ENCODE results near the gene P2RY2. TPM values are rescaled to one million over a fixed set of nuclear protein-coding genes. Genes with fewer than 3 reads are reported as not detected.

The P2RY2 gene
- total and polyA plus RNA-seq, 2 experiments from 2014 or later: 0.63 to 1.6 TPM

GRCh38 chr11:73175551-73176144, 42.4 kb upstream of the P2RY2 start:
- Mint-ChIP-seq H3K27ac (no peak overlapping the region), H3K36me3 (ENCODE audit: low read depth) (no peaks in the 10 kb centered on the region), H3K27me3 (ENCODE audit: insufficient read depth, low read depth, poor library complexity) (peaks cover 11% of the 10 kb centered on the region), H3K4me1 (no peaks in the 10 kb centered on the region), H3K9me3 (no peaks in the 10 kb centered on the region), H3K4me3 (no peak overlapping the region)
- ATAC-seq (no peak), DNase-seq (ENCODE audit: low spot score) (no peak)
- H3K27ac ChIP-seq (ENCODE audit: low read depth): no peak overlapping the region
- H3K4me2 ChIP-seq: no peak overlapping the region
- H4K20me1 ChIP-seq (replicated peaks; ENCODE audit: insufficient read depth): no peaks in the 10 kb centered on the region; the same call in 1 of the 2 replicates
- H3K27me3 ChIP-seq (ENCODE audit: insufficient read depth): no peaks in the 10 kb centered on the region
- H3K36me3 ChIP-seq (ENCODE audit: insufficient read depth): no peaks in the 10 kb centered on the region
- H2AFZ ChIP-seq: no peak overlapping the region
- TF ChIP-seq REST (IDR thresholded peaks at IDR 0.05; ENCODE audit: unreplicated experiment) (no peak), EZH2phosphoT487 (IDR thresholded peaks at IDR 0.05; ENCODE audit: unreplicated experiment) (no peak), POLR2AphosphoS5 (IDR thresholded peaks at IDR 0.05; ENCODE audit: low read depth) (no peak), STAT1 (IDR thresholded peaks at IDR 0.05; ENCODE audit: unreplicated experiment) (no peak), ZNF331 (CRISPR knock-in tag; IDR thresholded peaks at IDR 0.05; ENCODE audit: low read depth) (no peak), CTCF (conservative IDR thresholded peaks at IDR 0.05; ENCODE audit: low read depth in 2 of 2) (no peak), JUNB (IDR thresholded peaks at IDR 0.05; ENCODE audit: unreplicated experiment) (no peak), EZH2 (IDR thresholded peaks at IDR 0.05; ENCODE audit: low read depth, unreplicated experiment) (no peak), ZNF114 (CRISPR knock-in tag; IDR thresholded peaks at IDR 0.05) (no peak), NANOG (IDR thresholded peaks at IDR 0.05; ENCODE audit: borderline replicate concordance) (no peak), CREB1 (CRISPR knock-in tag; IDR thresholded peaks at IDR 0.05; ENCODE audit: low read depth) (no peak)
- TF ChIP-seq, protein P1, sequence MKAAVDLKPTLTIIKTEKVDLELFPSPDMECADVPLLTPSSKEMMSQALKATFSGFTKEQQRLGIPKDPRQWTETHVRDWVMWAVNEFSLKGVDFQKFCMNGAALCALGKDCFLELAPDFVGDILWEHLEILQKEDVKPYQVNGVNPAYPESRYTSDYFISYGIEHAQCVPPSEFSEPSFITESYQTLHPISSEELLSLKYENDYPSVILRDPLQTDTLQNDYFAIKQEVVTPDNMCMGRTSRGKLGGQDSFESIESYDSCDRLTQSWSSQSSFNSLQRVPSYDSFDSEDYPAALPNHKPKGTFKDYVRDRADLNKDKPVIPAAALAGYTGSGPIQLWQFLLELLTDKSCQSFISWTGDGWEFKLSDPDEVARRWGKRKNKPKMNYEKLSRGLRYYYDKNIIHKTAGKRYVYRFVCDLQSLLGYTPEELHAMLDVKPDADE (IDR thresholded peaks at IDR 0.05): no peak
- TF ChIP-seq, protein P2, sequence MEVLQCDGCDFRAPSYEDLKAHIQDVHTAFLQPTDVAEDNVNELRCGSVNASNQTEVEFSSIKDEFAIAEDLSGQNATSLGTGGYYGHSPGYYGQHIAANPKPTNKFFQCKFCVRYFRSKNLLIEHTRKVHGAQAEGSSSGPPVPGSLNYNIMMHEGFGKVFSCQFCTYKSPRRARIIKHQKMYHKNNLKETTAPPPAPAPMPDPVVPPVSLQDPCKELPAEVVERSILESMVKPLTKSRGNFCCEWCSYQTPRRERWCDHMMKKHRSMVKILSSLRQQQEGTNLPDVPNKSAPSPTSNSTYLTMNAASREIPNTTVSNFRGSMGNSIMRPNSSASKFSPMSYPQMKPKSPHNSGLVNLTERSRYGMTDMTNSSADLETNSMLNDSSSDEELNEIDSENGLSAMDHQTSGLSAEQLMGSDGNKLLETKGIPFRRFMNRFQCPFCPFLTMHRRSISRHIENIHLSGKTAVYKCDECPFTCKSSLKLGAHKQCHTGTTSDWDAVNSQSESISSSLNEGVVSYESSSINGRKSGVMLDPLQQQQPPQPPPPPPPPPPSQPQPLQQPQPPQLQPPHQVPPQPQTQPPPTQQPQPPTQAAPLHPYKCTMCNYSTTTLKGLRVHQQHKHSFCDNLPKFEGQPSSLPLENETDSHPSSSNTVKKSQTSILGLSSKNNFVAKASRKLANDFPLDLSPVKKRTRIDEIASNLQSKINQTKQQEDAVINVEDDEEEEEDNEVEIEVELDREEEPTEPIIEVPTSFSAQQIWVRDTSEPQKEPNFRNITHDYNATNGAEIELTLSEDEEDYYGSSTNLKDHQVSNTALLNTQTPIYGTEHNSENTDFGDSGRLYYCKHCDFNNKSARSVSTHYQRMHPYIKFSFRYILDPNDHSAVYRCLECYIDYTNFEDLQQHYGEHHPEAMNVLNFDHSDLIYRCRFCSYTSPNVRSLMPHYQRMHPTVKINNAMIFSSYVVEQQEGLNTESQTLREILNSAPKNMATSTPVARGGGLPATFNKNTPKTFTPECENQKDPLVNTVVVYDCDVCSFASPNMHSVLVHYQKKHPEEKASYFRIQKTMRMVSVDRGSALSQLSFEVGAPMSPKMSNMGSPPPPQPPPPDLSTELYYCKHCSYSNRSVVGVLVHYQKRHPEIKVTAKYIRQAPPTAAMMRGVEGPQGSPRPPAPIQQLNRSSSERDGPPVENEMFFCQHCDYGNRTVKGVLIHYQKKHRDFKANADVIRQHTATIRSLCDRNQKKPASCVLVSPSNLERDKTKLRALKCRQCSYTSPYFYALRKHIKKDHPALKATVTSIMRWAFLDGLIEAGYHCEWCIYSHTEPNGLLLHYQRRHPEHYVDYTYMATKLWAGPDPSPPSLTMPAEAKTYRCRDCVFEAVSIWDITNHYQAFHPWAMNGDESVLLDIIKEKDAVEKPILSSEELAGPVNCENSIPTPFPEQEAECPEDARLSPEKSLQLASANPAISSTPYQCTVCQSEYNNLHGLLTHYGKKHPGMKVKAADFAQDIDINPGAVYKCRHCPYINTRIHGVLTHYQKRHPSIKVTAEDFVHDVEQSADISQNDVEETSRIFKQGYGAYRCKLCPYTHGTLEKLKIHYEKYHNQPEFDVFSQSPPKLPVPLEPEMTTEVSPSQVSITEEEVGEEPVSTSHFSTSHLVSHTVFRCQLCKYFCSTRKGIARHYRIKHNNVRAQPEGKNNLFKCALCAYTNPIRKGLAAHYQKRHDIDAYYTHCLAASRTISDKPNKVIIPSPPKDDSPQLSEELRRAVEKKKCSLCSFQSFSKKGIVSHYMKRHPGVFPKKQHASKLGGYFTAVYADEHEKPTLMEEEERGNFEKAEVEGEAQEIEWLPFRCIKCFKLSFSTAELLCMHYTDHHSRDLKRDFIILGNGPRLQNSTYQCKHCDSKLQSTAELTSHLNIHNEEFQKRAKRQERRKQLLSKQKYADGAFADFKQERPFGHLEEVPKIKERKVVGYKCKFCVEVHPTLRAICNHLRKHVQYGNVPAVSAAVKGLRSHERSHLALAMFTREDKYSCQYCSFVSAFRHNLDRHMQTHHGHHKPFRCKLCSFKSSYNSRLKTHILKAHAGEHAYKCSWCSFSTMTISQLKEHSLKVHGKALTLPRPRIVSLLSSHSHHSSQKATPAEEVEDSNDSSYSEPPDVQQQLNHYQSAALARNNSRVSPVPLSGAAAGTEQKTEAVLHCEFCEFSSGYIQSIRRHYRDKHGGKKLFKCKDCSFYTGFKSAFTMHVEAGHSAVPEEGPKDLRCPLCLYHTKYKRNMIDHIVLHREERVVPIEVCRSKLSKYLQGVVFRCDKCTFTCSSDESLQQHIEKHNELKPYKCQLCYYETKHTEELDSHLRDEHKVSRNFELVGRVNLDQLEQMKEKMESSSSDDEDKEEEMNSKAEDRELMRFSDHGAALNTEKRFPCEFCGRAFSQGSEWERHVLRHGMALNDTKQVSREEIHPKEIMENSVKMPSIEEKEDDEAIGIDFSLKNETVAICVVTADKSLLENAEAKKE (CRISPR knock-in tag; IDR thresholded peaks at IDR 0.05): no peak
- H3K9me2 ChIP-seq (ENCODE audit: insufficient read depth): no peaks in the 10 kb centered on the region
- no peaks in the 10 kb centered on the region for H3F3A ChIP-seq (replicated peaks; ENCODE audit: low read depth)
- no peaks in the 10 kb centered on the region for H3K79me2 ChIP-seq (replicated peaks; ENCODE audit: insufficient read depth)
- H3K4me1 ChIP-seq (ENCODE audit: insufficient read depth): no peaks in the 10 kb centered on the region
- no peak overlapping the region for H3K4me3 ChIP-seq

Measured in GM23338 (cell line).